NCI-H187 treated with DMSO at 0.1 percent for 48 hours (cell line): Measurements from ENCODE around the gene ROGDI.
"Not testable (repeated sequence)": the region's sequence is repeated elsewhere in the genome, so short reads cannot be mapped to it uniquely, and the experiment has no call there.

ENCODE experiments used
- DNase-seq: peaks from one replicate; lab custom pipeline; 2025; lab: John Stamatoyannopoulos, UW

The ROGDI gene

GRCh38 chr16:4790261-4790660 is 12.2 kb downstream of the ROGDI start:
- no peak for DNase-seq

GRCh38 chr16:4788910-4789309 is 13.5 kb downstream of the ROGDI start:
- DNase-seq, result no peak

- no peak for DNase-seq
These were observed 13.9 kb downstream of the ROGDI start for GRCh38 chr16:4788489-4788889.

GRCh38 chr16:4787627-4788482 is 14.6 kb downstream of the ROGDI start, which contains the start of gene SEPTIN12:
TSS of gene SEPTIN12 (minus strand) at chr16:4788345. CDS start at chr16:4787645, 700 bp downstream.
- DNase-seq, result no peak

GRCh38 chr16:4787068-4787467 is 15.4 kb downstream of the ROGDI start:
- DNase-seq, result no peak

- no peak for DNase-seq
These were observed 16.5 kb downstream of the ROGDI start for GRCh38 chr16:4785758-4786433.

- not testable (repeated sequence) for DNase-seq
These were observed 17.9 kb downstream of the ROGDI start for GRCh38 chr16:4784444-4784987.

GRCh38 chr16:4783951-4784336 is 18.5 kb downstream of the ROGDI start:
- no peak for DNase-seq

- no peak for DNase-seq
These were observed 19.0 kb downstream of the ROGDI start for GRCh38 chr16:4783251-4783950.

- no peak for DNase-seq
These were observed 22.2 kb downstream of the ROGDI start for GRCh38 chr16:4780235-4780634.

- DNase-seq, result no peak
These were observed 24.4 kb downstream of the ROGDI start for GRCh38 chr16:4778050-4778392.

GRCh38 chr16:4777339-4778049 is 24.9 kb downstream of the ROGDI start:
- no peak for DNase-seq

GRCh38 chr16:4776141-4776705 is 26.2 kb downstream of the ROGDI start:
- no peak for DNase-seq

GRCh38 chr16:4775005-4775404 is 27.4 kb downstream of the ROGDI start:
- no peak for DNase-seq

- no peak for DNase-seq
These were observed 30.1 kb downstream of the ROGDI start for GRCh38 chr16:4772351-4772750.

GRCh38 chr16:4771646-4772045 is 30.8 kb downstream of the ROGDI start:
- DNase-seq, result no peak

GRCh38 chr16:4769306-4769638 is 33.2 kb downstream of the ROGDI start:
- no peak for DNase-seq

GRCh38 chr16:4768549-4769305 is 33.7 kb downstream of the ROGDI start:
- DNase-seq, result peak; percentile 46

GRCh38 chr16:4767872-4768548 is 34.4 kb downstream of the ROGDI start:
- no peak for DNase-seq

GRCh38 chr16:4766875-4767628 is 35.4 kb downstream of the ROGDI start, which contains the start of gene ZNF500:
TSS of gene ZNF500 (minus strand) at chr16:4767162. CDS start at chr16:4765978, 1,184 bp downstream.
- DNase-seq, result peak; percentile 52
